ENCODE measurements around the gene SDK2.
"Not testable (repeated sequence)": the region's sequence is repeated elsewhere in the genome, so short reads cannot be mapped to it uniquely, and the experiment has no call there.

The SDK2 gene

GRCh38 chr17:73335591-73336407, 308.4 kb downstream of the SDK2 start:
- Histone ChIP-seq H3K27me3 (ENCODE audit: insufficient read depth, low read length) (no peaks in the 10 kb centered on the region), H3K9ac (ENCODE audit: low read depth, low read length) (no peak overlapping the region), H3K4me3 (ENCODE audit: low read length) (no peak overlapping the region), H3K9me3 (ENCODE audit: insufficient read depth, low read depth, low read length) (no peaks in the 10 kb centered on the region), H3K36me3 (ENCODE audit: insufficient read depth, low read depth, low read length) (no peaks in the 10 kb centered on the region), H3K4me1 (ENCODE audit: insufficient read depth, low read length) (no peaks in the 10 kb centered on the region), H3K27ac (ENCODE audit: low read length) (no peak overlapping the region)

- Histone ChIP-seq H3K4me1 (ENCODE audit: insufficient read depth, low read length) (no peaks in the 10 kb centered on the region), H3K27ac (ENCODE audit: low read length) (no peak overlapping the region), H3K4me3 (ENCODE audit: low read length) (no peak overlapping the region), H3K9me3 (ENCODE audit: insufficient read depth, low read depth, low read length) (no peaks in the 10 kb centered on the region), H3K36me3 (ENCODE audit: insufficient read depth, low read depth, low read length) (no peaks in the 10 kb centered on the region), H3K27me3 (ENCODE audit: insufficient read depth, low read length) (no peaks in the 10 kb centered on the region), H3K9ac (ENCODE audit: low read depth, low read length) (no peak overlapping the region)
Measured at GRCh38 chr17:73334771-73335513, 309.3 kb downstream of the SDK2 start.

- not testable (repeated sequence) for H3K9ac ChIP-seq (ENCODE audit: low read depth, low read length); H3K9me3 ChIP-seq (ENCODE audit: insufficient read depth, low read depth, low read length); H3K27me3 ChIP-seq (ENCODE audit: insufficient read depth, low read length); H3K4me1 ChIP-seq (ENCODE audit: insufficient read depth, low read length); H3K4me3 ChIP-seq (ENCODE audit: low read length); H3K36me3 ChIP-seq (ENCODE audit: insufficient read depth, low read depth, low read length); H3K27ac ChIP-seq (ENCODE audit: low read length)
Measured at GRCh38 chr17:73333445-73333844, 310.8 kb downstream of the SDK2 start.

GRCh38 chr17:73331060-73331459, 313.2 kb downstream of the SDK2 start:
- Histone ChIP-seq H3K27me3 (ENCODE audit: insufficient read depth, low read length) (no peaks in the 10 kb centered on the region), H3K27ac (ENCODE audit: low read length) (no peak overlapping the region), H3K4me3 (ENCODE audit: low read length) (no peak overlapping the region), H3K9me3 (ENCODE audit: insufficient read depth, low read depth, low read length) (no peaks in the 10 kb centered on the region), H3K36me3 (ENCODE audit: insufficient read depth, low read depth, low read length) (no peaks in the 10 kb centered on the region), H3K9ac (ENCODE audit: low read depth, low read length) (no peak overlapping the region), H3K4me1 (ENCODE audit: insufficient read depth, low read length) (no peaks in the 10 kb centered on the region)

- no peaks in the 10 kb centered on the region for H3K27me3 ChIP-seq (ENCODE audit: insufficient read depth, low read length)
- H3K4me1 ChIP-seq (ENCODE audit: insufficient read depth, low read length), result peaks cover 10% of the 10 kb centered on the region; the same call in 1 of the 2 replicates
- H3K9me3 ChIP-seq (ENCODE audit: insufficient read depth, low read depth, low read length), result no peaks in the 10 kb centered on the region
- H3K9ac ChIP-seq (ENCODE audit: low read depth, low read length), result no peak overlapping the region
- no peak overlapping the region for H3K27ac ChIP-seq (ENCODE audit: low read length)
- H3K4me3 ChIP-seq (ENCODE audit: low read length), result no peak overlapping the region
- no peaks in the 10 kb centered on the region for H3K36me3 ChIP-seq (ENCODE audit: insufficient read depth, low read depth, low read length)
Measured at GRCh38 chr17:73327676-73328075, 316.6 kb downstream of the SDK2 start.

- Histone ChIP-seq H3K36me3 (ENCODE audit: insufficient read depth, low read depth, low read length) (no peaks in the 10 kb centered on the region), H3K27ac (ENCODE audit: low read length) (no peak overlapping the region), H3K27me3 (ENCODE audit: insufficient read depth, low read length) (no peaks in the 10 kb centered on the region), H3K9me3 (ENCODE audit: insufficient read depth, low read depth, low read length) (no peaks in the 10 kb centered on the region), H3K9ac (ENCODE audit: low read depth, low read length) (no peak overlapping the region; the same call in 1 of the 2 replicates), H3K4me1 (ENCODE audit: insufficient read depth, low read length) (peaks cover 10% of the 10 kb centered on the region; the same call in 1 of the 2 replicates), H3K4me3 (ENCODE audit: low read length) (no peak overlapping the region)
Measured at GRCh38 chr17:73325527-73325842, 318.8 kb downstream of the SDK2 start.

- H3K4me3 ChIP-seq (ENCODE audit: low read length), result no peak overlapping the region
- H3K36me3 ChIP-seq (ENCODE audit: insufficient read depth, low read depth, low read length), result no peaks in the 10 kb centered on the region
- H3K9ac ChIP-seq (ENCODE audit: low read depth, low read length), result no peak overlapping the region; the same call in 1 of the 2 replicates
- peaks cover 10% of the 10 kb centered on the region; the same call in 1 of the 2 replicates for H3K4me1 ChIP-seq (ENCODE audit: insufficient read depth, low read length)
- no peaks in the 10 kb centered on the region for H3K9me3 ChIP-seq (ENCODE audit: insufficient read depth, low read depth, low read length)
- H3K27ac ChIP-seq (ENCODE audit: low read length), result no peak overlapping the region
- no peaks in the 10 kb centered on the region for H3K27me3 ChIP-seq (ENCODE audit: insufficient read depth, low read length)
Measured at GRCh38 chr17:73324711-73325526, 319.3 kb downstream of the SDK2 start.

GRCh38 chr17:73324160-73324475, 320.1 kb downstream of the SDK2 start:
- Histone ChIP-seq H3K4me1 (ENCODE audit: insufficient read depth, low read length) (peaks cover 10% of the 10 kb centered on the region; the same call in 1 of the 2 replicates), H3K27ac (ENCODE audit: low read length) (no peak overlapping the region), H3K9ac (ENCODE audit: low read depth, low read length) (no peak overlapping the region)

GRCh38 chr17:73323409-73324159, 320.7 kb downstream of the SDK2 start:
- H3K9ac ChIP-seq (ENCODE audit: low read depth, low read length), result no peak overlapping the region
- peaks cover 10% of the 10 kb centered on the region; the same call in 1 of the 2 replicates for H3K4me1 ChIP-seq (ENCODE audit: insufficient read depth, low read length)
- no peak overlapping the region for H3K4me3 ChIP-seq (ENCODE audit: low read length)
- H3K9me3 ChIP-seq (ENCODE audit: insufficient read depth, low read depth, low read length), result no peaks in the 10 kb centered on the region
- H3K27ac ChIP-seq (ENCODE audit: low read length), result no peak overlapping the region
- H3K36me3 ChIP-seq (ENCODE audit: insufficient read depth, low read depth, low read length), result no peaks in the 10 kb centered on the region
- no peaks in the 10 kb centered on the region for H3K27me3 ChIP-seq (ENCODE audit: insufficient read depth, low read length)

More at GRCh38 chr17:73324160-73324475, 320.1 kb downstream of the SDK2 start:
- no peaks in the 10 kb centered on the region for H3K9me3 ChIP-seq (ENCODE audit: insufficient read depth, low read depth, low read length)
- no peaks in the 10 kb centered on the region for H3K36me3 ChIP-seq (ENCODE audit: insufficient read depth, low read depth, low read length)
- no peak overlapping the region for H3K4me3 ChIP-seq (ENCODE audit: low read length)
- no peaks in the 10 kb centered on the region for H3K27me3 ChIP-seq (ENCODE audit: insufficient read depth, low read length)

- Histone ChIP-seq H3K4me3 (ENCODE audit: low read length) (no peak overlapping the region), H3K4me1 (ENCODE audit: insufficient read depth, low read length) (peaks cover 13% of the 10 kb centered on the region; the same call in 1 of the 2 replicates), H3K36me3 (ENCODE audit: insufficient read depth, low read depth, low read length) (no peaks in the 10 kb centered on the region), H3K9ac (ENCODE audit: low read depth, low read length) (no peak overlapping the region), H3K27ac (ENCODE audit: low read length) (no peak overlapping the region), H3K9me3 (ENCODE audit: insufficient read depth, low read depth, low read length) (no peaks in the 10 kb centered on the region), H3K27me3 (ENCODE audit: insufficient read depth, low read length) (no peaks in the 10 kb centered on the region)
Measured at GRCh38 chr17:73320601-73321264, 323.5 kb downstream of the SDK2 start.

- peaks cover 16% of the 10 kb centered on the region; the same call in 1 of the 2 replicates for H3K4me1 ChIP-seq (ENCODE audit: insufficient read depth, low read length)
- H3K9me3 ChIP-seq (ENCODE audit: insufficient read depth, low read depth, low read length), result no peaks in the 10 kb centered on the region
- no peaks in the 10 kb centered on the region for H3K36me3 ChIP-seq (ENCODE audit: insufficient read depth, low read depth, low read length)
- H3K4me3 ChIP-seq (ENCODE audit: low read length), result no peak overlapping the region
- H3K27ac ChIP-seq (ENCODE audit: low read length), result no peak overlapping the region
- H3K27me3 ChIP-seq (ENCODE audit: insufficient read depth, low read length), result no peaks in the 10 kb centered on the region
- H3K9ac ChIP-seq (ENCODE audit: low read depth, low read length), result no peak overlapping the region
Measured at GRCh38 chr17:73319766-73320165, 324.5 kb downstream of the SDK2 start.
